Transverse colon (tissue), 3 donors: ENCODE results near the gene METTL24.

Source experiments
- EP300 ChIP-seq: sonication (generic); formaldehyde crosslinking; IDR thresholded peaks from one replicate; pipeline ENCODE4 v1.6.1; 2017; ENCODE audit warnings: antibody characterized with exemption, low read depth
- TF ChIP-seq, protein P1 (sequence below), 5 experiments: fragments of 200-600 bp in 3 of 5; fragments of 450-650 bp in 2 of 5; sonication (generic) in 3 of 5; IDR thresholded peaks; 1 replicate in 2 of 5; 2 replicates in 3 of 5; pipeline ENCODE4 v1.5.1; 2016 to 2017; ENCODE audit warnings: antibody characterized with exemption in 5 of 5, inconsistent platforms in 3 of 5, mild to moderate bottlenecking in 2 of 5, moderate library complexity in 1 of 5

DNA sequence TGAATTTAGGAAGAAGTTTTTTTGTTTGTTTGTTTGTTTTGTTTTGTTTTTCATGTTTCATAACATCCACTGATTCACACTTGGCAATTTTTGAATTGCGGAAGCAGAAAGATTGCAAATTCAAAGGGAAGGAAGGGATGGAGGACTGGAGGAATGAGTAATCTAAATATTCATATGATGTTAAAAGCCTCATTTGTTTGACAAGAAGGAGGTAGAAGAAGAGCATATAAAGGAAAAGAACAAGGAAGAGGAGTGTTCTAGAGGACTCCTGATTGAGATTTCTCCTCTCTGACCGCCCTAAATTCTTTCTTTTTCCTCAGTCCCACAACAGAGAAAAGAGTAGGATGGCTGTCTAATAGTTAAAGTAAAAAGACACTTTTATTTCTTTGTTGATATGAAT, 88.5 kb downstream of the METTL24 start:
- TF ChIP-seq, protein P1, sequence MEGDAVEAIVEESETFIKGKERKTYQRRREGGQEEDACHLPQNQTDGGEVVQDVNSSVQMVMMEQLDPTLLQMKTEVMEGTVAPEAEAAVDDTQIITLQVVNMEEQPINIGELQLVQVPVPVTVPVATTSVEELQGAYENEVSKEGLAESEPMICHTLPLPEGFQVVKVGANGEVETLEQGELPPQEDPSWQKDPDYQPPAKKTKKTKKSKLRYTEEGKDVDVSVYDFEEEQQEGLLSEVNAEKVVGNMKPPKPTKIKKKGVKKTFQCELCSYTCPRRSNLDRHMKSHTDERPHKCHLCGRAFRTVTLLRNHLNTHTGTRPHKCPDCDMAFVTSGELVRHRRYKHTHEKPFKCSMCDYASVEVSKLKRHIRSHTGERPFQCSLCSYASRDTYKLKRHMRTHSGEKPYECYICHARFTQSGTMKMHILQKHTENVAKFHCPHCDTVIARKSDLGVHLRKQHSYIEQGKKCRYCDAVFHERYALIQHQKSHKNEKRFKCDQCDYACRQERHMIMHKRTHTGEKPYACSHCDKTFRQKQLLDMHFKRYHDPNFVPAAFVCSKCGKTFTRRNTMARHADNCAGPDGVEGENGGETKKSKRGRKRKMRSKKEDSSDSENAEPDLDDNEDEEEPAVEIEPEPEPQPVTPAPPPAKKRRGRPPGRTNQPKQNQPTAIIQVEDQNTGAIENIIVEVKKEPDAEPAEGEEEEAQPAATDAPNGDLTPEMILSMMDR (IDR thresholded peaks at IDR 0.05) = no peak
- TF ChIP-seq EP300 = no peak
